ENCODE results near the gene TXNDC11. TPM values are rescaled to one million over a fixed set of nuclear protein-coding genes. Genes with fewer than 3 reads are reported as not detected.

Gene TXNDC11
- total RNA-seq, 1 experiment from 2014 or later: 31.0 TPM

DNA sequence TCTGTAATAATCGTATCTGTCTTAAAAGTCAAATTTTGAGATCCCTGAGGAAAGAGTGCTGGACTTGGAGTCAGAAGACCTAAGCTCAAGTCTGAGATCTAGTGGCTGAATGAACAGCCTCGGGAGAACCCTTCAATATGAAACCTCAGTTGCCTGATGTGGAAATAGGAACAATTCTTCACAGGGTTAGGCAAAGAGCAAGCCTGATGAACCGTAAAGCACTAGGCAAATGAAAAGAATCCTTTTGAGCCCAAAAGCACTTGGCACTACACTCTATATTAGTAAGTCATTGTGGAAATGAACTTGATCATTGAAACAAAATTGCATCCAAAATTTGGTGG lies 20.2 kb downstream of the TXNDC11 start:
- DNase-seq (ENCODE audit: low read depth): no peak

DNA sequence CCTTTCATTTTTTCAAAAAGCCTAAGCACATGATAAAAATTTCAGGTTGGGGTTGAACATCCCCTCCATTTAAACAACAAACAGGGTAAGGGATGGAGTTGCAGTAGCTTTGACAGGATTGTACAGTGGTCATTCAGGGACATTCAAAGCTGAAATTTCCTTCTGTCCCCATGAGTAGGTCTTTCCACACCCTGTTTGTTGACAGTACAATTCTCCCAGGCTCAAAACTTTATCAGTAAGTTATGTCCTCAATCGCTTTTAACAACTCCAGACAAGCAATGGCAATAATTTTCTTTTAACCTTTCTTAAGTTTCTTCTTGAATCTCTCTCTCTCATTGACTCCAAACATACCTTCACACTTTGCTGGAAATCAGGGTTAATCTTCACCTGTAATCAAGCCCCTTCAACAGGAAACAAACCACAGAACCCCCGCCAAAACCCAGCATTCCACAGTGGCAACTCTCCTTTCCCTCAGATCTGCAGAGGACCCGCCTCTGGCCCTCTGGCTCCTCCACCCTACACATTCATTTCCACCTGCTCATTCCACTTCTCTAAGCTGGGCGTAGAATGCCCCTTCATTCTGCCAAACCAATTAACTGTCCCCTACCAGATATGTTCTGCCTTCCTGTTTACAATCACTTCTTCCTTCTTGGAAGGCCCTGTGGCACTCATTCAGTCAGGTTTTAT lies 20.7 kb downstream of the TXNDC11 start:
- no peak for DNase-seq (ENCODE audit: low read depth)

DNA sequence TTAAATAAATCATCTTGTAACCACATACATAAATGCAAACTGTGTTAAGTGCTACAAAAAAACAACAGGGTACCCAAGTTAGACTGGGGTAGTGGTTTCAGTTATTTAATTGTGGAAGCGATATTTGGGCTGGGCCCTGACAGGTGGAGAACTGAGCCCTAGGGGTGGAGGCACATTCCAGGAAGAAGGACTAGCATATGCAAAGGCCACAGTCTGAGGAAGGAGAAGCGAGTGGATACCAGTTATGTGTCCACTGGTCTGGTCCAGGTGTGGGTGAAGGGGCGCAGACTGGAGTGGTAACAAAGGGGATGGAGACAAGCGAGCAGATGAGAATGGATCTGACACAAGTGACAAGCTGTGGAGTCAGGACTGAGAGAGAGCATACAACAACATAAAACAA lies 22.9 kb downstream of the TXNDC11 start:
- no peak for DNase-seq (ENCODE audit: low read depth)

GRCh38 chr16:11719171-11719570 lies 23.5 kb downstream of the TXNDC11 start:
- no peak for DNase-seq (ENCODE audit: low read depth)

DNA sequence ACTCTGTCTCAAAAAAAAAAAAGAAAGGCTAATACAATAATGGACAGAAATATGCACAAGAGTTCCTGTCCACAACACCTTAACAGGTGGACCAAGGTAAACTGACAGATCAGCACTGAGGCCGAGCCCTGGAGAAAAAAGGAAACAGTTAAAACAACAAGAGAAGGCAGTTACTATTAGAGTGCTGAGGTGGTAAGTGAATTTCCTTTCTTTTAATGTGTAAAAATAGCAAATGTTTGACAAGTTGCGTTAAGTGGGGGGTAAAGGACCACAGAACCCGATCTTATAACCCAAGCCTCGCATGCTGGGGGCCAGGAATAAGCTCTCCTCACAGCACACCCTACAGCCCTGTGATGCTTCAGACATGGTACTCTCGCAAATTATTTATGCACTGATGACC lies 24.8 kb downstream of the TXNDC11 start:
- DNase-seq (ENCODE audit: low read depth): no peak

DNA sequence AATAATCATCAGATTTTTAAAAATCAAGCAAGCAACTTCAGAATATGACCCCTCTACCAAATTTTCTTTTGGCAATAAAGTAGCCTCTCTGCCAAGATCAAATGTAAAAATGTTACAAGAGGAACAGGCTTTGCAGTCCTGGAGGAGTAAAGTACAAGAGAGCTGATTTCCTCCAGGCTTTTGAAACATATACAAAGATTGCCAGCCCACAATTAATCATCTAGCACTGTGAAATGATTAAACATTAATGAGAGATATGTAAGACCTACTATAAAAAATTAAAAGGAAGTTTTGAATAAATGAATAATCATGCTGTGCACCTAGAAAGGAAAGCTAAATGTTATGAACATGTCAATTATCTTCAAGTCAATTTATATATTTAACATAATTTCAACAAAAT lies 26.3 kb downstream of the TXNDC11 start:
- DNase-seq (ENCODE audit: low read depth): no peak

GRCh38 chr16:11715246-11715947 lies 27.3 kb downstream of the TXNDC11 start:
- DNase-seq (ENCODE audit: low read depth): no peak

DNA sequence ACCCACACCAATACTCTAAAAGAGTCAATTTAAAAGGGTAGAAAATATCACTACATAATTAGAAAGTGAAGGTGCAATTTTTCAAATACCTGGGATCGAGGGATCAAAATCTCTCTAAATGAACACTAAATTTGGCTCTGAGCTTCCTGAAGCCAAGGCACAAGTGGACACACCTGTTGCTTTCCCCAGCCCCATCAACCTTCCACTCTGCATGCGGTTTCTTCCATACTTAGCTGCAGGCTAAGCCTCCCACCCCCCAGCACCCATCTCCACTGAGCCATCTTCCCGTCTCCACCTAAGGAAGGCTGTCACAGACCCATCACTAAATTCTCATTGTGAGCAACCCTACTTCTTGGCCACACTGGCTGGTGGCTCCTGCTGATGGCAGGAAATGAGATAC lies 30.5 kb downstream of the TXNDC11 start:
- DNase-seq (ENCODE audit: low read depth): no peak

GRCh38 chr16:11711662-11712061 lies 31.0 kb downstream of the TXNDC11 start:
- DNase-seq (ENCODE audit: low read depth): no peak

DNA sequence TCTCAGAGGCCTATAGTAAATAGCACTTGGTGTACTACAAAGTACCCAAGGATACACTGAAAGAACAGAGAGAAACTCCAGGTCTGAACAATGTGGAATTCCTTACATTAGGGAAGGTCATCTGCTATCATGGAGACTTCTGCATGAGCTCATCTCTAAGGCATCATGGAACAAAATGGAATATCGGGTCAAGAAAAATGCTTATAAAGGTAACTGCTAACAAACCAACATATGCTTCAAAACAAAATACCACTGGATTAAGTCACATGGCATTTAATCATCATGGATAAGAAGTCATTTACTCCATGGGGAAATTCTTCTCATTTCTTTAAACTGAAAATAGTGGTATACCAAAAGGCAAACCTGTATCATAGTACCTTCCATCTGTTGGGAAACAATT lies 34.2 kb downstream of the TXNDC11 start:
- peak; percentile 29 for DNase-seq (ENCODE audit: low read depth)

GRCh38 chr16:11707679-11708197 lies 34.9 kb downstream of the TXNDC11 start:
- no peak for DNase-seq (ENCODE audit: low read depth)

GRCh38 chr16:11706180-11706742 lies 36.4 kb downstream of the TXNDC11 start:
- no peak for DNase-seq (ENCODE audit: low read depth)

GRCh38 chr16:11705311-11706025 lies 37.2 kb downstream of the TXNDC11 start:
- DNase-seq (ENCODE audit: low read depth): no peak

- no peak for DNase-seq (ENCODE audit: low read depth)
Measured at GRCh38 chr16:11700264-11701029, 42.2 kb downstream of the TXNDC11 start.

DNA sequence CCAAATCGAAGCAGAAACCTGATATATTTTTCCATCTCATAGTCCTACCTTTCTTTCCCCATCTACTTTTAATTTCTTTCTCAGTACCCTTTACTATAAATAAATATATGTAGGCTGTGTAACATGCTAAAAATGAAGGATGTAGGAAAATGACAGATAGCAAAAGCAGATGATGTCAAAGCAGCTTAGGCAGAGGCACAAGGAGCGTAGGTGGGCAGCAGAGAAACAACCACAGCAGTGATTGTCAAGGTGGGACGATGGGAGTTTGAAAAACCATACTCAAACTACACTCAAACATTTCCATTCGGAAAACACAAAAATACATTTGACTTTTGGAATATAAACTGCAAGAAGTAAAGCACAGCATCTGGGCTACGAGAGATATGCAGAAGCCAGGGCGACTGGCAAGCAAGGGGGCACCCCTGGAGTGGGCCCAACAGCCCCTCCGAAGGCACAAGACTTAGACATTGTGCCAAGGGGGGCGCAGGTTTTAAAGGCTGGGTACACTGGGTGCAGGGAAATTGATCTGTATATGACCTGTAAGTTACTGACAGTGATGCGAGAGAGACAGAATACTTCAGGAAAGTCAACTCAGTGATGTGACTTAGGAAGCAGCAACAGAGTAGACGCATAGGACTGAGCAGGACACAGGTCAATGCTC lies 43.3 kb downstream of the TXNDC11 start:
- DNase-seq (ENCODE audit: low read depth): no peak

DNA sequence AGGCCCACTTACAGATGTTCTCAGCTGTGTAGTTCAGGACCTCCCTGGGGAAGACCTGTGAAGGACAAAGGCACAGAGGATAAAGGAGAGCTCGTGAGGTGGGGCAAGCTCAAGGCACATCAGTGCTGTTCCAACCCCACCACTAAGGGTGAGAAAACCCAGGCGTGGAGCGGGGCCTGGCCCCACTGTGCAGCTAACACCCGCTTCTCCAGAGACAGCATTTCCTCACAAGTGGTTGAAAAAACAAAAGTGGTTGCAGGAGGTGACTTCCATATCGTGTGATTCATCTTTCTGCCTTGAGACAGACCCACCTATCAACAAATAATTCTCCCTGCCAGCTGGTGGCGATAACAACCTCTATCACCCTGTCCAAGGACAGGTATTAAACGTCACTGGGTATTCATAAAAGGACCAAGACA lies 44.4 kb downstream of the TXNDC11 start:
- DNase-seq (ENCODE audit: low read depth): no peak

DNA sequence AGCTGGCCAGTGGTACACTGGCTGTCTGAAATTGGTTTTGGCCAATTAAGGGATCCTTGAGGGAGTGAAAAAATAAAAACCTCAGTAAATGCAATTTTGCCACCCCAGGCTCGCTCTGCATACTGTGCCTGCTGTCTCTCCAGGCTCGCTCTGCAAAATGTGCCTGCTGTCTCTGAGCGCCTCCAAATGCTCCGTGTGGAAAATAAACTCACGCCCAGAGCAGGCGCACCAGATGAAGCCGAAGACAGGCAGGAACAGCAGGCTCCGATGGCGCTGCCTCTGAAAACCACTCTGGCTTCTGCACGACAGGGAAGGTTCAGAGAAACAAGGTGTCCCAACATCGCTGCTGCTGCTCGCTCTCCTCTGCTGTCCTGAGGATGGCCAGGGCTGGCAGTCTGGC lies 45.3 kb downstream of the TXNDC11 start:
- DNase-seq (ENCODE audit: low read depth): no peak

GRCh38 chr16:11696266-11697012 lies 46.2 kb downstream of the TXNDC11 start:
- no peak for DNase-seq (ENCODE audit: low read depth)

DNA sequence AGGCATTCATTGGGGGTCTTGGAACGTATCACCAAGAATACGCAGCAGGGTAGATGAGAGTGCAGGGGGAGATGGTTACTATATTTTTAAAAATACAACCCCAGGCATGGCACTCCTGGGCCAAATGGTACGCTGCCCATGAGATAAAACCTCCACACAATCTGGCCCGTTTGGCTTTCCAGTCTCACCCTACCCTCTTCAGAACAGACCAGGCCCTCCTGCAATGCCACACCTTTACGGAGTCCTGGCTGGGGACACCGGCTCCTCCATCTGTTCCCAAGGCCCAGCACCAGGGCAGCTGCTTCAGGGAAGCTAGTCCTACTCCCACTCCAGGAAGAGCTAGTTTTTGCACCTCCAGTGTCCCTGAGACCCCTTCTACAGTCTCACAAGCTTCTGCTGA lies 50.0 kb downstream of the TXNDC11 start:
- DNase-seq (ENCODE audit: low read depth): no peak

DNA sequence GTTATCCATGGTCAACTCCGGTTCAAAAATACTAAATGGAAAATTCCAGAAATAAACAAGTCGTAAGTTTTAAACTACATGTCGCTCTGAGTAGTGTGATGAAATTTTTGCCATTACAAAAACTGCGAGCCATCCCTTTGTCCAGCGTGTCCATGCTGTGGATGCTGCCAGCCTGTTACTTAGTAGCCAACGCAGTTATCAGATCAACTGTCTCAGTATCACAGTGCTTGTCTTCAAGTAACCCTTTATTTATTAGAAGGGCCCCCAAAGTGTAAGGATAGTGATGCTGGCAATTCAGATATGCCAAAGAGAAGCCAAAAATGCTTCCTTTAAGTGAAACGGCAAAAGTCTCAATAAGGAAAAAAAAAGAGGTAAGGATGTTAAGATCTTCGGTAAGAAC lies 50.5 kb downstream of the TXNDC11 start:
- DNase-seq (ENCODE audit: low read depth): no peak

Data from LHCN-M2 (cell line).